H9 (cell line): ENCODE data around the gene R3HDM4. TPM values are rescaled to one million over a fixed set of nuclear protein-coding genes. Genes with fewer than 3 reads are reported as not detected.

Experiments
- DNase-seq: peaks from one replicate; pipeline ENCODE4 v3.0.0-alpha.2; 2017
- H2AFZ ChIP-seq: one replicate; pipeline ENCODE4 v1.6.1; 2013; ENCODE audit warnings: mild to moderate bottlenecking, low read length, control low read depth, moderate library complexity
- H2AK5ac ChIP-seq: 2 replicates; pipeline ENCODE4 v1.6.1; 2013; ENCODE audit warnings: low read length, control low read depth, mixed read lengths; ENCODE audit not compliant: insufficient read length
- H2BK120ac ChIP-seq: one replicate; pipeline ENCODE4 v1.6.1; 2013; ENCODE audit warnings: low read depth, mild to moderate bottlenecking, low read length, control low read depth, inconsistent platforms; ENCODE audit not compliant: poor library complexity, severe bottlenecking
- H2BK12ac ChIP-seq: 2 replicates; pipeline ENCODE4 v1.6.1; 2013; ENCODE audit warnings: low read length, control low read depth, mixed read lengths, low read depth; ENCODE audit not compliant: insufficient read length
- H2BK15ac ChIP-seq: 2 replicates; pipeline ENCODE4 v1.6.1; 2013; ENCODE audit warnings: low read depth, low read length, control low read depth
- H2BK20ac ChIP-seq: one replicate; pipeline ENCODE4 v1.6.1; 2013; ENCODE audit warnings: low read depth, mild to moderate bottlenecking, low read length, control low read depth, inconsistent platforms; ENCODE audit not compliant: poor library complexity, severe bottlenecking
- H2BK5ac ChIP-seq: 2 replicates; pipeline ENCODE4 v1.6.1; 2013; ENCODE audit warnings: low read length, control low read depth, mixed read lengths; ENCODE audit not compliant: insufficient read length
- H3K14ac ChIP-seq: 2 replicates; pipeline ENCODE4 v1.6.1; 2013; ENCODE audit warnings: low read length, control low read depth; ENCODE audit not compliant: insufficient read depth
- H3K18ac ChIP-seq: 2 replicates; pipeline ENCODE4 v1.6.1; 2013; ENCODE audit warnings: low read depth, mild to moderate bottlenecking, mixed read lengths, low read length, control low read depth; ENCODE audit not compliant: insufficient read length
- H3K23ac ChIP-seq: 2 replicates; pipeline ENCODE4 v1.6.1; 2013; ENCODE audit warnings: low read length, control low read depth, mixed read lengths, low read depth; ENCODE audit not compliant: insufficient read length
- H3K23me2 ChIP-seq: 2 replicates; pipeline ENCODE4 v1.6.1; 2013; ENCODE audit warnings: low read depth, mild to moderate bottlenecking, mixed read lengths, low read length, control low read depth; ENCODE audit not compliant: insufficient read length, poor library complexity, severe bottlenecking
- H3K27ac ChIP-seq: 2 replicates; pipeline ENCODE4 v1.5.1; 2013; ENCODE audit warnings: low read length, control low read depth, mixed read lengths, low read depth; ENCODE audit not compliant: insufficient read length
- H3K27me3 ChIP-seq: 2 replicates; pipeline ENCODE4 v1.6.1; 2013; ENCODE audit warnings: low read length, control low read depth, inconsistent platforms; ENCODE audit not compliant: insufficient read depth
- H3K4ac ChIP-seq: 2 replicates; pipeline ENCODE4 v1.6.1; 2013; ENCODE audit warnings: low read depth, mild to moderate bottlenecking, control low read depth, inconsistent platforms, low read length, moderate library complexity
- H3K4me1 ChIP-seq: 2 replicates; pipeline ENCODE4 v1.6.1; 2013; ENCODE audit warnings: low read length, control low read depth, inconsistent platforms; ENCODE audit not compliant: insufficient read depth
- H3K4me2 ChIP-seq: 2 replicates; pipeline ENCODE4 v1.6.1; 2013; ENCODE audit warnings: low read length, control low read depth, mixed read lengths; ENCODE audit not compliant: insufficient read length, insufficient read depth
- H3K56ac ChIP-seq: 2 replicates; pipeline ENCODE4 v1.6.1; 2013; ENCODE audit warnings: low read depth, mild to moderate bottlenecking, mixed read lengths, low read length, control low read depth; ENCODE audit not compliant: insufficient read length
- H3K79me1 ChIP-seq: 2 replicates; pipeline ENCODE4 v1.6.1; 2013; ENCODE audit warnings: low read depth, mild to moderate bottlenecking, moderate library complexity, low read length, control low read depth, inconsistent platforms; ENCODE audit not compliant: insufficient read depth, poor library complexity, severe bottlenecking
- H3K79me2 ChIP-seq: 2 replicates; pipeline ENCODE4 v1.6.1; 2013; ENCODE audit warnings: low read length, control low read depth, inconsistent platforms; ENCODE audit not compliant: insufficient read depth
- H3K9ac ChIP-seq: 2 replicates; pipeline ENCODE4 v1.6.1; 2013; ENCODE audit warnings: low read length, control low read depth, mixed read lengths; ENCODE audit not compliant: insufficient read length; ENCODE audit errors: extremely low read depth
- H3K9me3 ChIP-seq: one replicate; pipeline ENCODE4 v1.6.1; 2013; ENCODE audit warnings: low read depth, low read length, inconsistent platforms; ENCODE audit not compliant: control insufficient read depth
- H3T11ph ChIP-seq: one replicate; pipeline ENCODE4 v1.6.1; 2013; ENCODE audit warnings: mild to moderate bottlenecking, low read length, control low read depth, inconsistent platforms
- H4K20me1 ChIP-seq: one replicate; pipeline ENCODE4 v1.6.1; 2013; ENCODE audit not compliant: control insufficient read depth, insufficient read length, insufficient read depth
- H4K5ac ChIP-seq: 2 replicates; pipeline ENCODE4 v1.6.1; 2013; ENCODE audit warnings: low read depth, mild to moderate bottlenecking, mixed read lengths, low read length, control low read depth; ENCODE audit not compliant: insufficient read length
- H4K8ac ChIP-seq: replicated peaks from 2 replicates; pipeline ENCODE4 v1.6.1; 2013; ENCODE audit warnings: low read length, control low read depth, mixed read lengths, low read depth; ENCODE audit not compliant: insufficient read length
- H4K91ac ChIP-seq: 2 replicates; pipeline ENCODE4 v1.6.1; 2013; ENCODE audit warnings: low read depth, mild to moderate bottlenecking, moderate library complexity, mixed read lengths, low read length, control low read depth; ENCODE audit not compliant: insufficient read length
- H3K27ac Mint-ChIP-seq, 3 experiments: 2 replicates in 2 of 3; 3 replicates in 1 of 3; pipeline ENCODE4 v1.8.0; 2020 to 2021; ENCODE audit warnings: mixed read lengths in 3 of 3, mild to moderate bottlenecking in 1 of 3, moderate library complexity in 1 of 3
- H3K27me3 Mint-ChIP-seq: 2 replicates; pipeline ENCODE4 v1.8.0; 2021; ENCODE audit warnings: low read depth, mild to moderate bottlenecking, moderate library complexity, mixed read lengths
- H3K36me3 Mint-ChIP-seq, 3 experiments: 2 replicates in 2 of 3; 3 replicates in 1 of 3; pipeline ENCODE4 v1.8.0; 2020 to 2021; ENCODE audit warnings: low read depth in 3 of 3, mixed read lengths in 3 of 3; ENCODE audit not compliant: insufficient read depth in 1 of 3
- H3K4me1 Mint-ChIP-seq, 2 experiments: 2 replicates each; pipeline ENCODE4 v1.8.0; 2020; ENCODE audit warnings: mixed read lengths in 2 of 2
- H3K4me3 Mint-ChIP-seq, 2 experiments: 2 replicates in 1 of 2; 3 replicates in 1 of 2; pipeline ENCODE4 v1.8.0; 2020 to 2021; ENCODE audit warnings: mild to moderate bottlenecking in 2 of 2, mixed read lengths in 2 of 2, moderate library complexity in 1 of 2
- H3K9me3 Mint-ChIP-seq, 2 experiments: 2 replicates in 1 of 2; 3 replicates in 1 of 2; pipeline ENCODE4 v1.8.0; 2020; ENCODE audit warnings: mild to moderate bottlenecking in 2 of 2, mixed read lengths in 2 of 2, moderate library complexity in 1 of 2
- WGBS: extraction: QIAGEN DNeasy Blood & Tissue Kit; methylation state at CpG from one replicate; pipeline ENCODE4 v1.1.7; 2013; ENCODE audit warnings: missing lambda C conversion rate, low lambda C conversion rate, mixed read lengths; ENCODE audit not compliant: insufficient read length; ENCODE audit errors: extremely low coverage; 5-methylcytosine and 5-hydroxymethylcytosine counted together
- total RNA-seq: library from RNA; stranded (reverse); gene quantifications from 2 replicates; pipeline ENCODE4 v1.2.1, GENCODE V29; 2021
- TF ChIP-seq, protein P1 (sequence below): fragments of 200-600 bp; sonication (generic); conservative IDR thresholded peaks from 3 replicates; pipeline ENCODE4 v1.8.0; 2021; ENCODE audit warnings: antibody characterized with exemption, mild to moderate bottlenecking

Gene R3HDM4
- total RNA-seq, 1 experiment from 2014 or later = 66.4 TPM

DNA sequence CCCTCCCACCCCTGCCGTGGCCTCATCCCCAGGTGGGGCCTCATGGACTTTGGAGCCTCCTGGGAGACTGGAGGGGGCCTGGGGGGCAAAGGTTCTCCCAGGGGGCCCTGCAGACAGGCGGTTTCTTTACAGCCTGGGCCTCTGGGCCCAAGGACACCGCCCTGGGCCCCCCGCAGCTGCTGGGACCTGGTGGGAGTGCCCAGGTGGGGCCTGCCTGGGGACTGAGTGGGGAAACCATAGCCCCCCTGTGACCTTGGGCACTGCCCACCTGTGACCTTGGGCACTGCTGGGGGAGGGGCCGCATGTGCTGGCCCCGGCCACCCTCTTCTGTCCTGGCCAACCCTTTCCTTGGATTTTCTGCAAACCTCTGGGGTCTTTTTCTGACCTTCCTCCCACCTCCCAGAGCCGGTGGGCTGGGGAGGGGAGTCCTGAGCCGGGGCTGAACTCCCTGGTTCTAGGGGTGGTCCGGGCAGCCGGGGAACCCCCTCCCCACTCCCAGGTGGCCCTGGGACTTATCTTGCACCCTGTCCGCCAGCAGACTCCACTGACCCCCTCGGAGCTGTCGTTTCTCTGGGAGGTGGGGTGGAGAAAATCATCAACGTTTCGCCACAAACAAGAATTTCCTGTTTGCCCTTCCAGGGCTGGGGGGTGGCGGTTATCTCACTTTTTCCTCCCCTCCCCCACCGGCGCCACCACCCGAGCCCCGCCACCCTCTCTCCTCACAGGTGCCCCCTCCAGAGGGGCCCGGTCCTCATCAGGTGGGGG lies 39.8 kb upstream of the R3HDM4 start:
- Histone ChIP-seq H3K56ac (no peak overlapping the region), H3K27ac (no peak overlapping the region), H3K4ac (no peak overlapping the region), H2BK15ac (no peak overlapping the region), H4K91ac (no peak overlapping the region), H2AFZ (no peak overlapping the region), H2AK5ac (no peak overlapping the region), H2BK20ac (no peak overlapping the region), H3K9me3 (no peaks in the 10 kb centered on the region), H3K4me2 (peak overlapping the region; percentile 18), H3K79me2 (0 out of 2 replicates have a peak, but pooled peaks cover 3% of the 10 kb centered on the region), H3K4me1 (peaks cover 3% of the 10 kb centered on the region; the same call in 1 of the 2 replicates), H3K27me3 (no peaks in the 10 kb centered on the region), H3K18ac (no peak overlapping the region), H3K23ac (no peak overlapping the region), H3K9ac (no peak overlapping the region), H4K20me1 (peaks cover 4% of the 10 kb centered on the region), H2BK120ac (no peak overlapping the region), H4K8ac (no peak overlapping the region), H4K5ac (no peak overlapping the region), H3T11ph (no peak overlapping the region), H3K79me1 (peaks cover 3% of the 10 kb centered on the region), H2BK12ac (no peak overlapping the region), H2BK5ac (no peak overlapping the region), H3K23me2 (no peaks in the 10 kb centered on the region), H3K14ac (peak overlapping the region; percentile 44; the same call in 1 of the 2 replicates)
- H3K27me3 Mint-ChIP-seq = no peaks in the 10 kb centered on the region; the same call in 1 of the 2 replicates
- peaks cover 0 to 3% (median 0%) of the 10 kb centered on the region in 3 experiments; a peak in 1 of 7 replicates for H3K36me3 Mint-ChIP-seq
- no peaks in the 10 kb centered on the region for H3K9me3 Mint-ChIP-seq
- H3K27ac Mint-ChIP-seq = peak overlapping the region in 1 of 3 experiments; percentile 35; a peak in 3 of 7 replicates
- H3K4me1 Mint-ChIP-seq = peaks cover 4 to 39% of the 10 kb centered on the region in 2 experiments; a peak in 3 of 4 replicates
- no peak for DNase-seq
- TF ChIP-seq, protein P1, sequence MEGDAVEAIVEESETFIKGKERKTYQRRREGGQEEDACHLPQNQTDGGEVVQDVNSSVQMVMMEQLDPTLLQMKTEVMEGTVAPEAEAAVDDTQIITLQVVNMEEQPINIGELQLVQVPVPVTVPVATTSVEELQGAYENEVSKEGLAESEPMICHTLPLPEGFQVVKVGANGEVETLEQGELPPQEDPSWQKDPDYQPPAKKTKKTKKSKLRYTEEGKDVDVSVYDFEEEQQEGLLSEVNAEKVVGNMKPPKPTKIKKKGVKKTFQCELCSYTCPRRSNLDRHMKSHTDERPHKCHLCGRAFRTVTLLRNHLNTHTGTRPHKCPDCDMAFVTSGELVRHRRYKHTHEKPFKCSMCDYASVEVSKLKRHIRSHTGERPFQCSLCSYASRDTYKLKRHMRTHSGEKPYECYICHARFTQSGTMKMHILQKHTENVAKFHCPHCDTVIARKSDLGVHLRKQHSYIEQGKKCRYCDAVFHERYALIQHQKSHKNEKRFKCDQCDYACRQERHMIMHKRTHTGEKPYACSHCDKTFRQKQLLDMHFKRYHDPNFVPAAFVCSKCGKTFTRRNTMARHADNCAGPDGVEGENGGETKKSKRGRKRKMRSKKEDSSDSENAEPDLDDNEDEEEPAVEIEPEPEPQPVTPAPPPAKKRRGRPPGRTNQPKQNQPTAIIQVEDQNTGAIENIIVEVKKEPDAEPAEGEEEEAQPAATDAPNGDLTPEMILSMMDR = no peak
- H3K4me3 Mint-ChIP-seq = peak overlapping the region in 1 of 2 experiments; percentile 53; a peak in 2 of 5 replicates
- WGBS = no CpG with 5 or more reads among the region's 21 CpGs
